H9 (cell line): Measurements from ENCODE around the gene MMP24OS. TPM values are rescaled to one million over a fixed set of nuclear protein-coding genes. Genes with fewer than 3 reads are reported as not detected.

ENCODE experiments used
- DNase-seq: peaks from one replicate; pipeline ENCODE4 v3.0.0-alpha.2; 2017
- H2AFZ ChIP-seq: one replicate; pipeline ENCODE4 v1.6.1; 2013; ENCODE audit warnings: mild to moderate bottlenecking, low read length, control low read depth, moderate library complexity
- H2AK5ac ChIP-seq: 2 replicates; pipeline ENCODE4 v1.6.1; 2013; ENCODE audit warnings: low read length, control low read depth, mixed read lengths; ENCODE audit not compliant: insufficient read length
- H2BK120ac ChIP-seq: one replicate; pipeline ENCODE4 v1.6.1; 2013; ENCODE audit warnings: low read depth, mild to moderate bottlenecking, low read length, control low read depth, inconsistent platforms; ENCODE audit not compliant: poor library complexity, severe bottlenecking
- H2BK12ac ChIP-seq: 2 replicates; pipeline ENCODE4 v1.6.1; 2013; ENCODE audit warnings: low read length, control low read depth, mixed read lengths, low read depth; ENCODE audit not compliant: insufficient read length
- H2BK15ac ChIP-seq: 2 replicates; pipeline ENCODE4 v1.6.1; 2013; ENCODE audit warnings: low read depth, low read length, control low read depth
- H2BK20ac ChIP-seq: one replicate; pipeline ENCODE4 v1.6.1; 2013; ENCODE audit warnings: low read depth, mild to moderate bottlenecking, low read length, control low read depth, inconsistent platforms; ENCODE audit not compliant: poor library complexity, severe bottlenecking
- H2BK5ac ChIP-seq: 2 replicates; pipeline ENCODE4 v1.6.1; 2013; ENCODE audit warnings: low read length, control low read depth, mixed read lengths; ENCODE audit not compliant: insufficient read length
- H3K14ac ChIP-seq: 2 replicates; pipeline ENCODE4 v1.6.1; 2013; ENCODE audit warnings: low read length, control low read depth; ENCODE audit not compliant: insufficient read depth
- H3K18ac ChIP-seq: 2 replicates; pipeline ENCODE4 v1.6.1; 2013; ENCODE audit warnings: low read depth, mild to moderate bottlenecking, mixed read lengths, low read length, control low read depth; ENCODE audit not compliant: insufficient read length
- H3K23ac ChIP-seq: 2 replicates; pipeline ENCODE4 v1.6.1; 2013; ENCODE audit warnings: low read length, control low read depth, mixed read lengths, low read depth; ENCODE audit not compliant: insufficient read length
- H3K23me2 ChIP-seq: 2 replicates; pipeline ENCODE4 v1.6.1; 2013; ENCODE audit warnings: low read depth, mild to moderate bottlenecking, mixed read lengths, low read length, control low read depth; ENCODE audit not compliant: insufficient read length, poor library complexity, severe bottlenecking
- H3K27ac ChIP-seq: 2 replicates; pipeline ENCODE4 v1.5.1; 2013; ENCODE audit warnings: low read length, control low read depth, mixed read lengths, low read depth; ENCODE audit not compliant: insufficient read length
- H3K27me3 ChIP-seq: 2 replicates; pipeline ENCODE4 v1.6.1; 2013; ENCODE audit warnings: low read length, control low read depth, inconsistent platforms; ENCODE audit not compliant: insufficient read depth
- H3K4ac ChIP-seq: 2 replicates; pipeline ENCODE4 v1.6.1; 2013; ENCODE audit warnings: low read depth, mild to moderate bottlenecking, control low read depth, inconsistent platforms, low read length, moderate library complexity
- H3K4me1 ChIP-seq: 2 replicates; pipeline ENCODE4 v1.6.1; 2013; ENCODE audit warnings: low read length, control low read depth, inconsistent platforms; ENCODE audit not compliant: insufficient read depth
- H3K4me2 ChIP-seq: 2 replicates; pipeline ENCODE4 v1.6.1; 2013; ENCODE audit warnings: low read length, control low read depth, mixed read lengths; ENCODE audit not compliant: insufficient read length, insufficient read depth
- H3K56ac ChIP-seq: 2 replicates; pipeline ENCODE4 v1.6.1; 2013; ENCODE audit warnings: low read depth, mild to moderate bottlenecking, mixed read lengths, low read length, control low read depth; ENCODE audit not compliant: insufficient read length
- H3K79me1 ChIP-seq: 2 replicates; pipeline ENCODE4 v1.6.1; 2013; ENCODE audit warnings: low read depth, mild to moderate bottlenecking, moderate library complexity, low read length, control low read depth, inconsistent platforms; ENCODE audit not compliant: insufficient read depth, poor library complexity, severe bottlenecking
- H3K79me2 ChIP-seq: 2 replicates; pipeline ENCODE4 v1.6.1; 2013; ENCODE audit warnings: low read length, control low read depth, inconsistent platforms; ENCODE audit not compliant: insufficient read depth
- H3K9ac ChIP-seq: 2 replicates; pipeline ENCODE4 v1.6.1; 2013; ENCODE audit warnings: low read length, control low read depth, mixed read lengths; ENCODE audit not compliant: insufficient read length; ENCODE audit errors: extremely low read depth
- H3K9me3 ChIP-seq: one replicate; pipeline ENCODE4 v1.6.1; 2013; ENCODE audit warnings: low read depth, low read length, inconsistent platforms; ENCODE audit not compliant: control insufficient read depth
- H3T11ph ChIP-seq: one replicate; pipeline ENCODE4 v1.6.1; 2013; ENCODE audit warnings: mild to moderate bottlenecking, low read length, control low read depth, inconsistent platforms
- H4K20me1 ChIP-seq: one replicate; pipeline ENCODE4 v1.6.1; 2013; ENCODE audit not compliant: control insufficient read depth, insufficient read length, insufficient read depth
- H4K5ac ChIP-seq: 2 replicates; pipeline ENCODE4 v1.6.1; 2013; ENCODE audit warnings: low read depth, mild to moderate bottlenecking, mixed read lengths, low read length, control low read depth; ENCODE audit not compliant: insufficient read length
- H4K8ac ChIP-seq: replicated peaks from 2 replicates; pipeline ENCODE4 v1.6.1; 2013; ENCODE audit warnings: low read length, control low read depth, mixed read lengths, low read depth; ENCODE audit not compliant: insufficient read length
- H4K91ac ChIP-seq: 2 replicates; pipeline ENCODE4 v1.6.1; 2013; ENCODE audit warnings: low read depth, mild to moderate bottlenecking, moderate library complexity, mixed read lengths, low read length, control low read depth; ENCODE audit not compliant: insufficient read length
- H3K27ac Mint-ChIP-seq, 3 experiments: 2 replicates in 2 of 3; 3 replicates in 1 of 3; pipeline ENCODE4 v1.8.0; 2020 to 2021; ENCODE audit warnings: mixed read lengths in 3 of 3, mild to moderate bottlenecking in 1 of 3, moderate library complexity in 1 of 3
- H3K27me3 Mint-ChIP-seq: 2 replicates; pipeline ENCODE4 v1.8.0; 2021; ENCODE audit warnings: low read depth, mild to moderate bottlenecking, moderate library complexity, mixed read lengths
- H3K36me3 Mint-ChIP-seq, 3 experiments: 2 replicates in 2 of 3; 3 replicates in 1 of 3; pipeline ENCODE4 v1.8.0; 2020 to 2021; ENCODE audit warnings: low read depth in 3 of 3, mixed read lengths in 3 of 3; ENCODE audit not compliant: insufficient read depth in 1 of 3
- H3K4me1 Mint-ChIP-seq, 2 experiments: 2 replicates each; pipeline ENCODE4 v1.8.0; 2020; ENCODE audit warnings: mixed read lengths in 2 of 2
- H3K4me3 Mint-ChIP-seq, 2 experiments: 2 replicates in 1 of 2; 3 replicates in 1 of 2; pipeline ENCODE4 v1.8.0; 2020 to 2021; ENCODE audit warnings: mild to moderate bottlenecking in 2 of 2, mixed read lengths in 2 of 2, moderate library complexity in 1 of 2
- H3K9me3 Mint-ChIP-seq, 2 experiments: 2 replicates in 1 of 2; 3 replicates in 1 of 2; pipeline ENCODE4 v1.8.0; 2020; ENCODE audit warnings: mild to moderate bottlenecking in 2 of 2, mixed read lengths in 2 of 2, moderate library complexity in 1 of 2
- CTCF ChIP-seq: fragments of 200-600 bp; sonication (generic); conservative IDR thresholded peaks from 3 replicates; pipeline ENCODE4 v1.8.0; 2021; ENCODE audit warnings: antibody characterized with exemption, mild to moderate bottlenecking
- WGBS: extraction: QIAGEN DNeasy Blood & Tissue Kit; methylation state at CpG from one replicate; pipeline ENCODE4 v1.1.7; 2013; ENCODE audit warnings: missing lambda C conversion rate, low lambda C conversion rate, mixed read lengths; ENCODE audit not compliant: insufficient read length; ENCODE audit errors: extremely low coverage; 5-methylcytosine and 5-hydroxymethylcytosine counted together
- total RNA-seq: library from RNA; stranded (reverse); gene quantifications from 2 replicates; pipeline ENCODE4 v1.2.1, GENCODE V29; 2021

Gene MMP24OS
- total RNA-seq, 1 experiment from 2014 or later: 43.8 TPM

GRCh38 chr20:35301426-35301825 is 23.5 kb upstream of the MMP24OS start:
- Histone ChIP-seq H2BK12ac (no peak overlapping the region), H3T11ph (no peak overlapping the region), H2BK15ac (no peak overlapping the region), H2AFZ (no peak overlapping the region), H4K91ac (no peak overlapping the region), H4K5ac (no peak overlapping the region), H3K9ac (no peak overlapping the region), H2BK20ac (no peak overlapping the region), H3K9me3 (no peaks in the 10 kb centered on the region), H4K20me1 (no peaks in the 10 kb centered on the region), H2AK5ac (no peak overlapping the region), H4K8ac (no peak overlapping the region), H2BK120ac (no peak overlapping the region), H3K23ac (no peak overlapping the region), H3K27me3 (no peaks in the 10 kb centered on the region), H3K56ac (no peak overlapping the region), H3K14ac (no peak overlapping the region), H2BK5ac (no peak overlapping the region), H3K27ac (no peak overlapping the region), H3K79me1 (no peaks in the 10 kb centered on the region), H3K18ac (no peak overlapping the region), H3K4me1 (peaks cover 3% of the 10 kb centered on the region; the same call in 1 of the 2 replicates), H3K4me2 (no peak overlapping the region), H3K4ac (no peak overlapping the region), H3K79me2 (no peaks in the 10 kb centered on the region), H3K23me2 (peaks cover 4% of the 10 kb centered on the region)
- no peak overlapping the region for H3K4me3 Mint-ChIP-seq
- TF ChIP-seq CTCF: no peak
- peaks cover 10% of the 10 kb centered on the region for H3K27me3 Mint-ChIP-seq
- no peaks in the 10 kb centered on the region; a peak in 1 of 5 replicates for H3K9me3 Mint-ChIP-seq
- H3K27ac Mint-ChIP-seq: no peak overlapping the region
- peaks cover 0 to 2% (median 2%) of the 10 kb centered on the region in 3 experiments; a peak in 4 of 7 replicates for H3K36me3 Mint-ChIP-seq
- peaks cover 13 to 15% of the 10 kb centered on the region in 2 experiments for H3K4me1 Mint-ChIP-seq
- DNase-seq: no peak
- no CpG with 5 or more reads among the region's 2 CpGs for WGBS
